Activated CD4-positive, alpha-beta memory T cell treated with anti-CD3 and anti-CD28 coated beads, Interleukin-2, amount 10 ng/mL, durations not matched to agents 7 days and 5 days (primary cell): ENCODE measurements around the gene ALG12. TPM values are rescaled to one million over a fixed set of nuclear protein-coding genes. Genes with fewer than 3 reads are reported as not detected.

ENCODE experiments used
- CTCF ChIA-PET: fragments of 350-600 bp; sonication (Branson Sonifier 250); formaldehyde crosslinking; loops from one replicate; lab custom pipeline; 2021; ENCODE audit warnings: antibody characterized with exemption, inconsistent platforms; lab: Charles Lee
- POLR2A ChIA-PET: fragments of 350-600 bp; sonication (Branson Sonifier 250); formaldehyde crosslinking; loops from one replicate; lab custom pipeline; 2021; ENCODE audit warnings: antibody characterized with exemption; lab: Charles Lee
- DNase-seq: peaks from one replicate; pipeline ENCODE4 v3.0.0-alpha.2; 2020
- H3K27ac Mint-ChIP-seq: one replicate; pipeline ENCODE4 v1.8.0; 2021; ENCODE audit warnings: mild to moderate bottlenecking, mixed read lengths
- H3K27me3 Mint-ChIP-seq: one replicate; pipeline ENCODE4 v1.8.0; 2021; ENCODE audit warnings: mixed read lengths
- H3K36me3 Mint-ChIP-seq: one replicate; pipeline ENCODE4 v1.8.0; 2021; ENCODE audit warnings: low read depth, mixed read lengths
- H3K4me1 Mint-ChIP-seq: one replicate; pipeline ENCODE4 v1.8.0; 2021; ENCODE audit warnings: mixed read lengths
- H3K4me3 Mint-ChIP-seq: one replicate; pipeline ENCODE4 v1.8.0; 2021; ENCODE audit warnings: mild to moderate bottlenecking, mixed read lengths
- H3K9me3 Mint-ChIP-seq: one replicate; pipeline ENCODE4 v1.8.0; 2021; ENCODE audit warnings: mixed read lengths
- total RNA-seq, 2 experiments: library from RNA; stranded (reverse); gene quantifications; one replicate each; pipeline ENCODE4 v1.2.3, GENCODE V29; 2021

Gene ALG12
- total RNA-seq, 2 experiments from 2014 or later, result 14.7 to 20.6 TPM

GRCh38 chr22:49921508-49922278 lies 3.5 kb upstream of the ALG12 start:
- peaks cover 47% of the 10 kb centered on the region for H3K4me1 Mint-ChIP-seq

GRCh38 chr22:49920859-49921258 lies 2.6 kb upstream of the ALG12 start:
- Mint-ChIP-seq H3K36me3 (peaks cover 19% of the 10 kb centered on the region), H3K4me1 (peaks cover 46% of the 10 kb centered on the region), H3K27me3 (no peaks in the 10 kb centered on the region), H3K9me3 (no peaks in the 10 kb centered on the region), H3K4me3 (no peak overlapping the region), H3K27ac (no peak overlapping the region)
- ChIA-PET CTCF (interaction anchor here (0.7 kb wide), 1 partner anchor 56 kb away, joined by 4 read pairs; no protein-coding TSS in a partner anchor), POLR2A (interaction anchor here (1.5 kb wide), 1 partner anchor 82 kb away, joined by 3 read pairs; no protein-coding TSS in a partner anchor)
- no peak for DNase-seq

More at GRCh38 chr22:49921508-49922278, 3.5 kb upstream of the ALG12 start:
- no peaks in the 10 kb centered on the region for H3K9me3 Mint-ChIP-seq
- no peak overlapping the region for H3K27ac Mint-ChIP-seq
- ChIA-PET CTCF (interaction anchor here (0.8 kb wide), 1 partner anchor 154 kb away, joined by 3 read pairs; no protein-coding TSS in a partner anchor), POLR2A (no interaction called here)
- H3K36me3 Mint-ChIP-seq, result peaks cover 19% of the 10 kb centered on the region
- no peak overlapping the region for H3K4me3 Mint-ChIP-seq
- no peaks in the 10 kb centered on the region for H3K27me3 Mint-ChIP-seq
- DNase-seq, result no peak

GRCh38 chr22:49918911-49919881 lies 958 bp upstream of the ALG12 start:
- Mint-ChIP-seq H3K9me3 (no peaks in the 10 kb centered on the region), H3K27me3 (no peaks in the 10 kb centered on the region), H3K4me3 (peak overlapping the region; percentile 66), H3K27ac (peak overlapping the region; percentile 64), H3K4me1 (peaks cover 32% of the 10 kb centered on the region), H3K36me3 (peaks cover 15% of the 10 kb centered on the region)
- ChIA-PET POLR2A (interaction anchor here (0.5 to 3.9 kb wide), 12 partner anchors 14 to 149 kb away, joined by 3 to 23 read pairs (median 4); no protein-coding TSS in a partner anchor), CTCF (interaction anchor here (1.9 kb wide), 1 partner anchor 152 kb away, joined by 9 read pairs; no protein-coding TSS in a partner anchor)
- DNase-seq, result no peak

- peaks cover 23% of the 10 kb centered on the region for H3K4me1 Mint-ChIP-seq
- CTCF ChIA-PET, result interaction anchor here (1.3 to 2.3 kb wide), 2 partner anchors 30 to 150 kb away, joined by 3 to 6 read pairs; no protein-coding TSS in a partner anchor
- DNase-seq, result no peak
Measured at GRCh38 chr22:49916831-49917230, 1.4 kb downstream of the ALG12 start.

GRCh38 chr22:49915610-49916009 lies 2.6 kb downstream of the ALG12 start:
- peaks cover 14% of the 10 kb centered on the region for H3K36me3 Mint-ChIP-seq
- H3K4me1 Mint-ChIP-seq, result peaks cover 23% of the 10 kb centered on the region
- H3K4me3 Mint-ChIP-seq, result no peak overlapping the region
- H3K27me3 Mint-ChIP-seq, result no peaks in the 10 kb centered on the region
- H3K27ac Mint-ChIP-seq, result no peak overlapping the region
- CTCF ChIA-PET, result interaction anchor here (1.3 to 2.3 kb wide), 2 partner anchors 115 to 148 kb away, joined by 3 to 6 read pairs; no protein-coding TSS in a partner anchor
- no peaks in the 10 kb centered on the region for H3K9me3 Mint-ChIP-seq
- no peak for DNase-seq
- POLR2A ChIA-PET, result interaction anchor here (0.6 to 1.6 kb wide), 3 partner anchors 21 to 48 kb away, joined by 3 to 4 read pairs (median 4); partner anchors contain the start of gene PIM3

More at GRCh38 chr22:49916831-49917230, 1.4 kb downstream of the ALG12 start:
- POLR2A ChIA-PET, result interaction anchor here (0.6 to 3.9 kb wide), 8 partner anchors 14 to 592 kb away, joined by 3 to 23 read pairs (median 4); partner anchors contain the start of gene PIM3
- no peaks in the 10 kb centered on the region for H3K27me3 Mint-ChIP-seq
- H3K4me3 Mint-ChIP-seq, result peak overlapping the region; percentile 80
- peaks cover 19% of the 10 kb centered on the region for H3K36me3 Mint-ChIP-seq
- H3K27ac Mint-ChIP-seq, result no peak overlapping the region
- H3K9me3 Mint-ChIP-seq, result no peaks in the 10 kb centered on the region

GRCh38 chr22:49914256-49914655 lies 4.0 kb downstream of the ALG12 start:
- H3K9me3 Mint-ChIP-seq, result no peaks in the 10 kb centered on the region
- no peak overlapping the region for H3K4me3 Mint-ChIP-seq
- ChIA-PET POLR2A (interaction anchor here (1.3 kb wide), 1 partner anchor 88 kb away, joined by 4 read pairs; no protein-coding TSS in a partner anchor), CTCF (interaction anchor here (1.3 kb wide), 1 partner anchor 116 kb away, joined by 3 read pairs; no protein-coding TSS in a partner anchor)
- H3K27me3 Mint-ChIP-seq, result no peaks in the 10 kb centered on the region
- DNase-seq, result no peak
- H3K4me1 Mint-ChIP-seq, result peaks cover 12% of the 10 kb centered on the region
- no peak overlapping the region for H3K27ac Mint-ChIP-seq
- peaks cover 9% of the 10 kb centered on the region for H3K36me3 Mint-ChIP-seq

- ChIA-PET POLR2A (no interaction called here), CTCF (no interaction called here)
- H3K27me3 Mint-ChIP-seq, result no peaks in the 10 kb centered on the region
- no peaks in the 10 kb centered on the region for H3K9me3 Mint-ChIP-seq
- H3K4me1 Mint-ChIP-seq, result peaks cover 12% of the 10 kb centered on the region
- no peak for DNase-seq
- peaks cover 16% of the 10 kb centered on the region for H3K36me3 Mint-ChIP-seq
- H3K4me3 Mint-ChIP-seq, result no peak overlapping the region
- no peak overlapping the region for H3K27ac Mint-ChIP-seq
Measured at GRCh38 chr22:49913446-49913845, 4.8 kb downstream of the ALG12 start.

GRCh38 chr22:49913026-49913425 lies 5.2 kb downstream of the ALG12 start:
- ChIA-PET CTCF (no interaction called here), POLR2A (no interaction called here)
- DNase-seq, result no peak

GRCh38 chr22:49911881-49912625 lies 6.2 kb downstream of the ALG12 start:
- H3K4me3 Mint-ChIP-seq, result no peak overlapping the region
- peaks cover 25% of the 10 kb centered on the region for H3K36me3 Mint-ChIP-seq
- no peaks in the 10 kb centered on the region for H3K9me3 Mint-ChIP-seq
- CTCF ChIA-PET, result interaction anchor here (0.6 kb wide), 1 partner anchor 145 kb away, joined by 3 read pairs; no protein-coding TSS in a partner anchor
- POLR2A ChIA-PET, result no interaction called here
- DNase-seq, result no peak
- peaks cover 8% of the 10 kb centered on the region for H3K4me1 Mint-ChIP-seq
- H3K27me3 Mint-ChIP-seq, result no peaks in the 10 kb centered on the region
- no peak overlapping the region for H3K27ac Mint-ChIP-seq

More at GRCh38 chr22:49913026-49913425, 5.2 kb downstream of the ALG12 start:
- Mint-ChIP-seq H3K4me3 (no peak overlapping the region), H3K27ac (no peak overlapping the region), H3K9me3 (no peaks in the 10 kb centered on the region), H3K36me3 (peaks cover 16% of the 10 kb centered on the region), H3K4me1 (peaks cover 12% of the 10 kb centered on the region), H3K27me3 (no peaks in the 10 kb centered on the region)

GRCh38 chr22:49910229-49911155 lies 7.7 kb downstream of the ALG12 start:
- H3K27me3 Mint-ChIP-seq, result no peaks in the 10 kb centered on the region

More at GRCh38 chr22:49910229-49911155, 7.7 kb downstream of the ALG12 start:
- no peak overlapping the region for H3K27ac Mint-ChIP-seq
- CTCF ChIA-PET, result no interaction called here
- no peak for DNase-seq
- no peaks in the 10 kb centered on the region for H3K9me3 Mint-ChIP-seq
- H3K4me3 Mint-ChIP-seq, result no peak overlapping the region
- H3K36me3 Mint-ChIP-seq, result peaks cover 33% of the 10 kb centered on the region
- H3K4me1 Mint-ChIP-seq, result no peaks in the 10 kb centered on the region
- POLR2A ChIA-PET, result no interaction called here
